GM12874 (cell line): Measurements from ENCODE around the gene S100A2.

ENCODE experiments used
- TF ChIP-seq, protein P1 (sequence below): IDR thresholded peaks from 2 replicates; pipeline ENCODE4 v1.5.1; 2011; ENCODE audit warnings: low read depth, mild to moderate bottlenecking, control low read depth, low read length, moderate library complexity; ENCODE audit not compliant: insufficient read depth

Gene S100A2

DNA sequence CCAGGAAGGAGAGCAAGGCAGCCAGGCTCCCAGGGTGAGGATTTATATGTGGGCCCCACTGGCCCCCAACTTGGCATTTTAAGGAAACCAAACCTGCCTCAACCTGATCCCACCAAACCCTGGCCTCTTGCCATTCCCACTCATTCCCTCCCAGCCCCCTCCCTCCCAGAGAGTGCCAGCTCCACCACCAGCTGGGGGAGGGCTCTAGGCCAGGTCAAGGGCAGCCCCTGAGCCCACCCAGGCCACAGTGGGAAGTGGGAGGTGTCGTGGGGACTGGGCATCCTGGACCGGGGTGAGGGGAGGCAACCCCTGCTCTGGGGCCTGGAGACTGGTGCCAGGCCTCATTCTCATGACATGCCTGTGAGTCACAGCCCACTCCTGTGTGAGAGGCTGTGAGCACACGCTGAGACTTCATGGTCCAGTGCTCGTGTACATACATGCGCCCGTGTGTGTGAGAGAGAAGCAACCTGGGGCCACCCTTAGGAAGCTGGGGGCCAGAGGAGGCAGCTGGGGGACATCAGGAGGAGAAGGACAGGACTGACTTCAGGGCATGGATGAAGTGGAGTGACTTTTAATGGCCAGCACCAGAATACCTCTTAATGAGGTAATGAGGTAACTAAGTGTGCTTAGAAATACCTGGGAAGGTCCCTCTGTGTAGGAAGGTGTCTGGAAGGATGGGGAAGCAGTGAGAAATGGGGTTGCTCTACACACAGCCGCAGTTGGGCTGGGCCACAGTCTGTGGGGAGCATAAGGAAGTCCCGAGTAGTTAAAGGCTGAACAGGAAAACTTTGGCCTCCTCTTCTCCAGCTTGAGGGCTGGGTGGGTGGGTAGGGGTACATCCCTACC is at the start of gene S100A2:
Gene S100A2, minus strand, starts transcription at position 316 of the 846 bp plus-strand sequence. CDS start 1,967 bp downstream, outside the sequence.
- TF ChIP-seq, protein P1, sequence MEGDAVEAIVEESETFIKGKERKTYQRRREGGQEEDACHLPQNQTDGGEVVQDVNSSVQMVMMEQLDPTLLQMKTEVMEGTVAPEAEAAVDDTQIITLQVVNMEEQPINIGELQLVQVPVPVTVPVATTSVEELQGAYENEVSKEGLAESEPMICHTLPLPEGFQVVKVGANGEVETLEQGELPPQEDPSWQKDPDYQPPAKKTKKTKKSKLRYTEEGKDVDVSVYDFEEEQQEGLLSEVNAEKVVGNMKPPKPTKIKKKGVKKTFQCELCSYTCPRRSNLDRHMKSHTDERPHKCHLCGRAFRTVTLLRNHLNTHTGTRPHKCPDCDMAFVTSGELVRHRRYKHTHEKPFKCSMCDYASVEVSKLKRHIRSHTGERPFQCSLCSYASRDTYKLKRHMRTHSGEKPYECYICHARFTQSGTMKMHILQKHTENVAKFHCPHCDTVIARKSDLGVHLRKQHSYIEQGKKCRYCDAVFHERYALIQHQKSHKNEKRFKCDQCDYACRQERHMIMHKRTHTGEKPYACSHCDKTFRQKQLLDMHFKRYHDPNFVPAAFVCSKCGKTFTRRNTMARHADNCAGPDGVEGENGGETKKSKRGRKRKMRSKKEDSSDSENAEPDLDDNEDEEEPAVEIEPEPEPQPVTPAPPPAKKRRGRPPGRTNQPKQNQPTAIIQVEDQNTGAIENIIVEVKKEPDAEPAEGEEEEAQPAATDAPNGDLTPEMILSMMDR: no peak

DNA sequence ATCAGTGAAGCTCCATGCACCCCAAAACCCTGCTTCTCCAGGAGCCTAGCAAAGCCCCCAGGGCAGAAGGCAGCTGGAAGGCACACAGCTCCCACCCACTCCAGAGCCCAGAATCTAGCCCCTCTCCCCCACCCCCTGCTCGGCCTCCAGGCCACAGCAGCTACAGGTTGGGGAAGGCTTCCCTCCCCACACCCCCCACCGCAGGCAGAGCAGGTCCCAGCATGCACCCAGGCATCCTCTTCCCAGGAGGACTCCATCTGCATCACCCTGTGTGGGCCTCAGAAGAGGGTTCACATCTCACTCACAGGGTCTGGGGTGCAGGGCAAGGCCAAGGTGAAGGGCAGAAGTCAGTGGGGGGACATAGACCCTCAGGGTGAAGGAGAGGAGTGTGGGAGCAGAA is 49.8 kb upstream of the S100A2 start:
- TF ChIP-seq, protein P1: no peak

DNA sequence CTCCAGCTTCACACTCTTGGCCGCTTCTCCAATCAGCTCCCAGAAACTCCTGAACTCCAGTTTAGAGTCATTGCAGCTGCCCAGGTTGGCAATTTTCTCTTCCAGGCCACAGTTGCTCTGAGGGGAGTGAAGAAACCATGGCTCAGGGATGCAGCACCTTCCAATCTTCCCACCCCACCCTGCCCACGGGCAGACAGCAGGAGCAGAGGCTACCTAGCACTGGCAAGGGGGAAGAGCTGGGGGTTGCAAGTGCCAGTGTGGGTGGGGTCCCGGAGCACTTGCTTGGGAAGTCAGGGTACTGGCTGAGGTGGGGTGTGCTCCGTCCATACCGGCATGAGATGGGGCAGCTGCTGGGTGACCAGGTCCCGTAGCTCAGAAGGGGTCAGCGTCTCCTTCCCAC is 49.3 kb upstream of the S100A2 start:
- TF ChIP-seq, protein P1: no peak

DNA sequence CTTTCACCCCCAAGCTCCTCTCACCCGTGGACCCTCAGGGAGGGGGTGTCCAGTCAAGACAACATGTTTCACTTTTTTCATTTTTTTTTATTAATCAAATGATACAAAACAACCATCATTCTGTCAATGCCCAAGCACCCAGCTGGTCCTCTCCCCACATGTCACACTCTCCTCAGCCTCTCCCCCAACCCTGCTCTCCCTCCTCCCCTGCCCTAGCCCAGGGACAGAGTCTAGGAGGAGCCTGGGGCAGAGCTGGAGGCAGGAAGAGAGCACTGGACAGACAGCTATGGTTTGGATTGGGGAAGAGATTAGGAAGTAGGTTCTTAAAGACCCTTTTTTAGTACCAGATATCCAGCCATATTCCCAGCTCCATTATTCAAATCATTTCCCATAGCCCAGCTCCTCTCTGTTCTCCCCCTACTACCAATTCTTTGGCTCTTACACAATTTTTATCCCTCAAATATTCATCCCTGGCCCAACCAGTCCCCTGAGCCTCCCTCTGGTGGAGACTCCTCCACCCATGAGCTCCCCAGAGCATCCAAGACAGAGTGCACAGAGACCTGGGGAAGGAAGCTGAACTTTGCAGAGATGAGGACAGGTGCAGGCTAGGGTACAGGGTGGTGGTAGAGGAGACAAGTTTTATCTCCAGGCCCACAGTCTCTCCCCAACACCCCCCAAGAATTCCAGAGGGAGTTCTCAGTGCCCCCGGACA is 48.7 kb upstream of the S100A2 start:
- TF ChIP-seq, protein P1: no peak

DNA sequence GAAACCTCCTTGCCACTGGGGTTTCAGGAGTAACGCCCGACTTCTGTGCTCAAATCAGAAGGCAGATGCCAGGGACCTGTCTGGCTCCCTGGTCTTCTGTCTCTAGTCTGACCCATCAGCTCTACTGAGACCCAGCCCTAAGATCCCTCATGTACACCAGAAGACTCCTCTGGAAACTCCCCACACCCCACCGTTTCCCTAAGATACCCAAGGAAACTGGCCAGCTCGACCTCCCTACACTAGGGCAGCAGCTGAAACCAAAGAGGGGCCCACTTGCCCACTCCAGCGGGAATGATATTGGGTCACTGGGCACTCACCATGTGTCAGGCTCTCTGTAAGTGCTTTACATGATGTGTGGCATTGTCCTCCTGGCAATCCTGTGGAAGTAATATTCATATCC is 47.8 kb upstream of the S100A2 start:
- TF ChIP-seq, protein P1: no peak

DNA sequence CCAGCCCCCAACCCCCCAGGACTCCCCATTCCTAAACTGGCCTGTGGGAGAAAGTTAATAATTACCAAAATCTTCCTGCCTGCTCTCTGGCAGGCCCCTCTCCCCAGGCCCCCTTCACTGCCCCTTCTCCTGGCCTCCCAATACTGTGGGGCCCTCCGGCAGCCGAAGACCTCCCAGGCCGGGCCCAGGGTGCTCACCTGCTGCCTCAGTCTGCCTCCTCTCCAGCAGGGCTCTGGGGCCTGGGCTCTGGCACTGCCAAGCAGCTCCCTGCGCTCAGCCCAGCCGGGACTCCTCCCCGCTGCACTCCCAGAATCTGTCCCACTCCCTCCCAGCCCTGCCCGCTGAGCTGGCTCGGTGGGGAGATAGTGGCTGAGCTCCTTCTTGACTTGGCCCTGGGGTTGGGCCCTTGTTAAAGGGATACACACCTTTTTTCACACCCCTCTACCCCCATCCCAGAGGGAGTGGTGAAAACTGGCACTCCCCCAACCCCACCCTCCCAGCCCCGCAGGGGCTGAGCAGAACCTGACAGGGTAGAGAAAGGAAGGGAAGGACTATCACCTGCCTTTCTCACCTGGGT is 47.2 kb upstream of the S100A2 start, which contains the start of gene S100A16:
Gene S100A16, minus strand, starts transcription at position 383 of the 577 bp plus-strand sequence. CDS start 4,986 bp downstream, outside the sequence.
- TF ChIP-seq, protein P1: no peak

DNA sequence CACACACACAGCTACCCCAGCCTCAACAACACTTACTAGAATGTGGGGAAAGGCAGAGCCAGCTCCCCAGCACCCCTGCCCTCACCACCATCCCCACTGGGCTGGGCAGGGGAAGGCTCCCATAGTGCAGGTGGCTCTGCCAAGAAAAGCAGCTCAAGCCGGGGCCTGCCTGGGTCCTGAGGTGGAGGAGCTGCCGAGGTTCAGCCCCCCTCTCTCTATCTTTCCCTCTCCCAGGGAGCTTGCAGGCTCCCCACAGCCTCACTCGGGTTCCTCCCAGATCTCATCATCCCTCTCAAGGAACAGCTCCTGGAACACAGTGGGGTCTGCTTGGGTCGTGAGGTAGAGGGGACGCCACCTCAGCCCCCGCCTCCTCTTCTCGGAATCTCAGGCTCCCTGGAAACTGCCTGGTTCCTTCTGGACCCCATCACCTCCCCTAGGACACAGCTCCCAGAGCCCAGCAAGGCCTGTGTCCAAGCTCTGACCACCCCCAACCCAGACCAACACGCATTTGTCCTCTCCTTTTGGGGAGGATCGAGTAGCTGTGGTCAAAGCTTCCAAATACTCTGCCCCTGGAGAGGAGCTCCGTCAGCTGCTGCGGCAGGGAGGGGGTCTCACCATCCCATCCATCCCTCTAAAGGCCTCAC is 46.6 kb upstream of the S100A2 start:
- TF ChIP-seq, protein P1: no peak
